GM12874 (cell line): Measurements from ENCODE around the gene SCAF4.

Experiments
- CTCF ChIP-seq: IDR thresholded peaks from 2 replicates; pipeline ENCODE4 v1.5.1; 2011; ENCODE audit warnings: low read depth, mild to moderate bottlenecking, control low read depth, low read length, moderate library complexity; ENCODE audit not compliant: insufficient read depth

The SCAF4 gene

GRCh38 chr21:31641416-31641922 lies 90.4 kb downstream of the SCAF4 start:
- no peak for TF ChIP-seq CTCF

DNA sequence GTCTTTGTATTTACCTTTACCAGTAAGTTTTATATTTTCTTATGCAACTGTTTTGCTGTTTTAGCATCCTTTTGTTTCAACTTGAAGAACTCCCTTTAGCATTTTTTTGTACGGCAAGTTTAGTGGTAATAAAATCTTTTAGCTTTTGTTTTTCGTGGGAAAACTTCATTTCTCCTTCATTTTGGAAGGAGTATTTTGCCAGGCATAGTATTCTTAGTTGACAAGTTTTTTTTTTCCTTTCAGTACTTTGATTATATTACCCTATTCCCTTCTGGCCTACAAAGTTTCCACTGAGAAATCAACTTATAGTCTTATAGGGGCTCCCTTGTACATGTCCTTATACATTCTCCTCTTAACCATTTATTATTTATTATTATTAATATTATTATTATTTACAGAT lies 95.0 kb downstream of the SCAF4 start:
- TF ChIP-seq CTCF = no peak

- TF ChIP-seq CTCF = no peak
Observed at GRCh38 chr21:31634993-31635392, 96.9 kb downstream of the SCAF4 start.

- TF ChIP-seq CTCF = no peak
Observed at GRCh38 chr21:31629972-31630711, 101.8 kb downstream of the SCAF4 start.

DNA sequence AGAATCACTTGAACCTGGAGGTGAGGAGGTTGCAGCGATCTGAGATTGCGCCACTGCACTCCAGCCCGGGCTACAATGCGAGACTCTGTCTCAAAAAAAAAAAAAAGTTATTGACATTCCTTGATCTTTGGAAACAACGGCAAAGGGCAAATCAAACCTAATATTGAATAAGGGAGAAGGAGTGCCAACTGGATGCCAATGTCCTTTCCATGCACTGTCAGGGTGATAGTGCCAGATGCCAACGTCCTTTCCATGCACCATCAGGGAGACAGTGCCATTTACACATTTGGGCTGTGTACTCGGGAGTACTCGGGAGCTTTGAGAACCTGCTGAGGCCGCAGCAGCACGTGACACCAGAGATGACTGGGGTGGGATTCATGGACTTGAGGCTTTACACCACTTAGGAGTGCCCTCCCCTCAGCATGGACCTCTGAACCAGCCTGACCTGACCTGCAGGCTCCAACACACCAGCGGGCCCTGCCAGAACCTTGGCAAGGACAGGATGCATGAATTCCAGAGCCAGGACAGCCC lies 106.9 kb downstream of the SCAF4 start:
- TF ChIP-seq CTCF = no peak

DNA sequence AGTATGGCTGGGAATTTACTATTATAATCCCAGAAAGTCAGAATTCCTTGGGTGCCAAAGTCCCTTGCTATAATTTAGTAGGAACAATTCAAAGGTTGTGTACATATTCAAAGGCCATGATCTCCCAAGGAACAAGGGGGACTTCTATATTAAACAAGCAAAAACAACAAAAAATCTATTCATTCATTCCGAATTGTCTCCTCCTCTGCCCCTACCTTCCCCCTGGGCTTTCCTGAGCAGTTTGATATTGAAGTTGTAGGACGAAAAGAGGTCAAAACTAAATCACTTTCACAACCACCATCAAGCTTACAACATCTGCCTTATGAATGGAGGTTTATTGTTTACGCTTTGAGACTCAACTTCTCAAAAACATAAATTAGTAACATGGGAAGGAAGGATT lies 107.7 kb downstream of the SCAF4 start:
- TF ChIP-seq CTCF = no peak

GRCh38 chr21:31623664-31624063 lies 108.3 kb downstream of the SCAF4 start:
- TF ChIP-seq CTCF = peak; percentile 19; the same call in 1 of the 2 replicates
